Transverse colon (tissue), 3 donors: ENCODE measurements around the gene IL22RA1.

Source experiments
- POLR2A ChIP-seq: fragments of 450-650 bp; IDR thresholded peaks from one replicate; pipeline ENCODE4 v1.6.1; 2016; ENCODE audit warnings: antibody characterized with exemption, mild to moderate bottlenecking, moderate library complexity
- TF ChIP-seq, protein P1 (sequence below), 5 experiments: fragments of 200-600 bp in 3 of 5; fragments of 450-650 bp in 2 of 5; sonication (generic) in 3 of 5; IDR thresholded peaks; 1 replicate in 2 of 5; 2 replicates in 3 of 5; pipeline ENCODE4 v1.5.1; 2016 to 2017; ENCODE audit warnings: antibody characterized with exemption in 5 of 5, inconsistent platforms in 3 of 5, mild to moderate bottlenecking in 2 of 5, moderate library complexity in 1 of 5

DNA sequence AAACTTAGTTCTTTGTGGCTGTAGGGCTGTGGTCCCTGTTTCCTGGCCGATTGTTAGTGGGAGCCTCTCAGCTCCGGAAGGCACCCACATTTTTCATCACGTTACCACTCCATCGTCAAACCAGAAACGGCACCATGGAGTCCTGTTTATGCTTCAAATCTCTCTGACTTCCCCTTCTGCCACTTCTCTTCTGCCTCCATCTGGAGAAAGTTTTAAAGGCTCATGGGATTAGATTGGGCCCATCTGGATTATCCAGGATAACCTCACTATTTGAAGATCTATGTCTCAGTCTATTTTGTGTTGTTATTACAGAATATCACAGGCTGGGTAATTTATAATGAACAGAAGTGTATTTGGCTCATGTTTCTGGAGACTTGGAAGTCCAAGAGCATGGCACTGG, 19.3 kb upstream of the IL22RA1 start:
- no peak for TF ChIP-seq POLR2A
- TF ChIP-seq, protein P1, sequence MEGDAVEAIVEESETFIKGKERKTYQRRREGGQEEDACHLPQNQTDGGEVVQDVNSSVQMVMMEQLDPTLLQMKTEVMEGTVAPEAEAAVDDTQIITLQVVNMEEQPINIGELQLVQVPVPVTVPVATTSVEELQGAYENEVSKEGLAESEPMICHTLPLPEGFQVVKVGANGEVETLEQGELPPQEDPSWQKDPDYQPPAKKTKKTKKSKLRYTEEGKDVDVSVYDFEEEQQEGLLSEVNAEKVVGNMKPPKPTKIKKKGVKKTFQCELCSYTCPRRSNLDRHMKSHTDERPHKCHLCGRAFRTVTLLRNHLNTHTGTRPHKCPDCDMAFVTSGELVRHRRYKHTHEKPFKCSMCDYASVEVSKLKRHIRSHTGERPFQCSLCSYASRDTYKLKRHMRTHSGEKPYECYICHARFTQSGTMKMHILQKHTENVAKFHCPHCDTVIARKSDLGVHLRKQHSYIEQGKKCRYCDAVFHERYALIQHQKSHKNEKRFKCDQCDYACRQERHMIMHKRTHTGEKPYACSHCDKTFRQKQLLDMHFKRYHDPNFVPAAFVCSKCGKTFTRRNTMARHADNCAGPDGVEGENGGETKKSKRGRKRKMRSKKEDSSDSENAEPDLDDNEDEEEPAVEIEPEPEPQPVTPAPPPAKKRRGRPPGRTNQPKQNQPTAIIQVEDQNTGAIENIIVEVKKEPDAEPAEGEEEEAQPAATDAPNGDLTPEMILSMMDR (IDR thresholded peaks at IDR 0.05), result no peak
